Erythroblast (primary cell): ENCODE data around the gene STIM2.

Experiments used
- GATA1 ChIP-seq: IDR thresholded peaks from 2 replicates; pipeline ENCODE4 v1.6.1; 2011; ENCODE audit warnings: low read depth, mild to moderate bottlenecking, control low read depth, low read length, moderate library complexity
- POLR2A ChIP-seq: IDR thresholded peaks from 2 replicates; pipeline ENCODE4 v1.6.1; 2011; ENCODE audit warnings: mild to moderate bottlenecking, low read length

DNA sequence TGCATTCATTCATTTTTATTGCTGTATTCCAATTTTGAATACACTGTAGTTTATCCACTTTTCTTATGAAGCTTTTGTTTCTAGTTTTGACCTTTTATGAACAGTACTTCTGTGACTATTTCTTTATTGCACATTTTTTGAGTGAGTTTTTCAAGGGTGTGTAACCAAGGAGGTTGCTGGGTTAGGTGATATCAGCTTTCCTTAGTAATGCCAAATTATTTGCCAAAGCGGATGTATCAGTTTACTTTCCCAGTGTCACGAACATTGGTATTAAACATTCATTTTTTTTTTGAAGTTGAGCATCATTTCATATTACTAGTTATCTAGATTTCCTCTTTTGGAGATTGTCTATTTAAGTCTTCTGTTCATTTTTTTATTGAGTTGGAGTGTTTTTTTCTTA lies 32.9 kb downstream of the STIM2 start:
- TF ChIP-seq POLR2A (no peak), GATA1 (no peak)
